PFSK-1 (cell line): Measurements from ENCODE around the gene JAKMIP1.

Experiments
- FOXP2 ChIP-seq: optimal IDR thresholded peaks from 2 replicates; pipeline ENCODE3; 2011; ENCODE audit warnings: borderline replicate concordance, control low read depth, inconsistent platforms; ENCODE audit not compliant: insufficient read depth; ENCODE audit errors: extremely low read length, extremely low read depth
- POLR2AphosphoS5 ChIP-seq: IDR thresholded peaks from 2 replicates; pipeline ENCODE4 v1.6.1; 2012; ENCODE audit warnings: low read depth, mild to moderate bottlenecking, control low read depth, low read length, moderate library complexity
- TAF1 ChIP-seq: IDR thresholded peaks from 2 replicates; pipeline ENCODE4 v1.6.1; 2012; ENCODE audit warnings: low read length, control low read depth, borderline replicate concordance; ENCODE audit not compliant: insufficient read depth
- TF ChIP-seq, protein P1 (sequence below), 2 experiments: IDR thresholded peaks; 2 replicates each; pipeline versions ENCODE4 v1.6.1 to v1.8.0; 2011 to 2012; ENCODE audit warnings: low read depth in 2 of 2, low read length in 2 of 2, control low read depth in 1 of 2, inconsistent platforms in 1 of 2, mild to moderate bottlenecking in 1 of 2, moderate library complexity in 1 of 2; ENCODE audit not compliant: insufficient read depth in 1 of 2

DNA sequence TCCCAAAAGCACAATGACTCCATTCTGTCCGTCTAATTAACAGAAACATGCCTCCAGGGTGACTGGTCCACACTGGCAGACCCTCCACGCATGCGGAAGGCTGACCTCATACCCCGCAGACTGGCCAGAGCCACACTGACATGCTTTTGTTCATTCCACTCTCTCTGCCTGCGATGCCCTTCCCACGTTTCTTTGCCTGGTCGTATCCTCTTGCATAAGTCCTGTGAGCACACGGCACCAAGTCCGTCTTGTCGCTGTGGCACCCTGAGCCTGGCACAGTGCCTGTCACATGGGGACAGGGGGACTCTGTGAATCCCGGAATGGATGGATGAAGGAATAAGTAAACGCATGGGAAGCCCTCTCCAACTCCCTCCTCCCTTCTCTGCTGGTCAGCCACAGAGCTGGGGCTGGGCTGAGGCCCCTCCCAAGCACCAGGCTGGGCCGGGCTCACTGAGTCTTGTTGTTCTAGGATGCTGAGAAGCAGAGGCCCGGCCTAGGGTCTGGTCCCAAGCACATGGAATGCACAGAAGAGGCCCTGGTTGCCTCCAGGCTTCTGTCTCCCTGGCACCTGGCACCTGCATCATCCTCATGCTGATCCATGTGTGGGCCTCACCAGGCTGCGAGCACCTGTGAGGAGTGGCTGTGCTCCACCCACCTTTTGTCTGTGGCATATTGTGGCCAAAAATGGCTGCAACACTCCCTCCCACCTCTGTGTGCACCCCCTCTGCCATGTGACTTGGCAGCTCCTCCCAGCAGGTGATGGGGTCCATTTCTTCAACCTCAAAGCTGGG lies 143.2 kb downstream of the JAKMIP1 start:
- TF ChIP-seq POLR2AphosphoS5, result no peak
- TF ChIP-seq, protein P1, sequence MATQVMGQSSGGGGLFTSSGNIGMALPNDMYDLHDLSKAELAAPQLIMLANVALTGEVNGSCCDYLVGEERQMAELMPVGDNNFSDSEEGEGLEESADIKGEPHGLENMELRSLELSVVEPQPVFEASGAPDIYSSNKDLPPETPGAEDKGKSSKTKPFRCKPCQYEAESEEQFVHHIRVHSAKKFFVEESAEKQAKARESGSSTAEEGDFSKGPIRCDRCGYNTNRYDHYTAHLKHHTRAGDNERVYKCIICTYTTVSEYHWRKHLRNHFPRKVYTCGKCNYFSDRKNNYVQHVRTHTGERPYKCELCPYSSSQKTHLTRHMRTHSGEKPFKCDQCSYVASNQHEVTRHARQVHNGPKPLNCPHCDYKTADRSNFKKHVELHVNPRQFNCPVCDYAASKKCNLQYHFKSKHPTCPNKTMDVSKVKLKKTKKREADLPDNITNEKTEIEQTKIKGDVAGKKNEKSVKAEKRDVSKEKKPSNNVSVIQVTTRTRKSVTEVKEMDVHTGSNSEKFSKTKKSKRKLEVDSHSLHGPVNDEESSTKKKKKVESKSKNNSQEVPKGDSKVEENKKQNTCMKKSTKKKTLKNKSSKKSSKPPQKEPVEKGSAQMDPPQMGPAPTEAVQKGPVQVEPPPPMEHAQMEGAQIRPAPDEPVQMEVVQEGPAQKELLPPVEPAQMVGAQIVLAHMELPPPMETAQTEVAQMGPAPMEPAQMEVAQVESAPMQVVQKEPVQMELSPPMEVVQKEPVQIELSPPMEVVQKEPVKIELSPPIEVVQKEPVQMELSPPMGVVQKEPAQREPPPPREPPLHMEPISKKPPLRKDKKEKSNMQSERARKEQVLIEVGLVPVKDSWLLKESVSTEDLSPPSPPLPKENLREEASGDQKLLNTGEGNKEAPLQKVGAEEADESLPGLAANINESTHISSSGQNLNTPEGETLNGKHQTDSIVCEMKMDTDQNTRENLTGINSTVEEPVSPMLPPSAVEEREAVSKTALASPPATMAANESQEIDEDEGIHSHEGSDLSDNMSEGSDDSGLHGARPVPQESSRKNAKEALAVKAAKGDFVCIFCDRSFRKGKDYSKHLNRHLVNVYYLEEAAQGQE (IDR thresholded peaks at IDR 0.05; ENCODE audit: insufficient read depth in 1 of 2, low read depth in 2 of 2, low read length in 2 of 2), result no peak
- TF ChIP-seq TAF1, result no peak
- no peak for TF ChIP-seq FOXP2
